22Rv1 (cell line): ENCODE data around the gene PRKAR1B.

ENCODE experiments used
- CTCF ChIP-seq: fragments of 450-650 bp; IDR thresholded peaks from 2 replicates; pipeline ENCODE4 v1.5.1; 2017; ENCODE audit warnings: mild to moderate bottlenecking
- ZFX ChIP-seq: fragments of 450-650 bp; IDR thresholded peaks from 2 replicates; pipeline ENCODE4 v1.6.1; 2017; ENCODE audit warnings: antibody characterized with exemption, borderline replicate concordance

- TF ChIP-seq CTCF (no peak), ZFX (no peak)
Observed at GRCh38 chr7:562789-563628, 164.1 kb downstream of the PRKAR1B start.
